HCEC 1CT (cell line): Measurements from ENCODE around the gene CHL1.
"Not testable (repeated sequence)": the region's sequence is repeated elsewhere in the genome, so short reads cannot be mapped to it uniquely, and the experiment has no call there.

Source experiments
- DNase-seq: peaks from one replicate; pipeline ENCODE4 v3.0.0-alpha.2; 2017

Gene CHL1

GRCh38 chr3:339351-339750 lies 142.8 kb downstream of the CHL1 start:
- DNase-seq: no peak

- no peak for DNase-seq
Observed at GRCh38 chr3:341998-342397, 145.4 kb downstream of the CHL1 start.

DNA sequence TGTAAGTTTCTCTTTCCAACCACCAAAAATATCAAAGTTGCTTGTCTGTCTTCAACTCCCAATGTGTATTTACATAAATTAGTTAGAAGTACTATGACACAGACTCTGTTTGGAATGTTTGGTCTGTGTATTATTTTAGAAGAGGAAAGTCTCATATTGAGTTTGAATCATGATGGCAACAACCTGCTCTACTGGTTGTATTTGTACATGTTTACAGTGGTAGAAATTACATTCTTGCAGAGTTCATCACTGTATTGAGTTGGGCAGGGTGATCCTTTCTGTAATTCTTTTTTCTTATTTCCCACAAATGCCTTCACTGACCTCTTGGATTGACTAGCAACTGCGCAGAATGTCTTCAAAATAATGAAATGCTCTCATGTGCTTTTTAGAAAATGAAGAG lies 149.6 kb downstream of the CHL1 start:
- no peak for DNase-seq

DNA sequence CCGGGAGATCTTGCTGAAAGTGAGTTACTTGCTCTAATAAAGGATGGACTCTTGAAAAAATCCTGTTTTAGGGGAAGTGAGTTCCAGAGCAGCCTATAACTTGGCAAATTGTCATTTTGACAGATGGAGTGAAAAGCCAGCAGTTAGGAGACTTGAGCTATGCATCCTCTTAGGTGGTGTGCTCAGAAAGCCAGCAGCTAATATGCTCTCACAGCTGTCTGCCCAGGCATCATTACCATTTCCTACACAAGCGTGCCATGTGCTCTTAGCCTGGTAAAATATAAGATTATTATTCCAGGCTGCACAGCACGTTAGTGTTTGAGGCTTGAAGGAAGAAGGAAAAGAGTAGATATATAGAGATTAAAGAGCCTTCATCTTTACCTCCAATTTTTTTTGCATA lies 151.0 kb downstream of the CHL1 start:
- DNase-seq: no peak

DNA sequence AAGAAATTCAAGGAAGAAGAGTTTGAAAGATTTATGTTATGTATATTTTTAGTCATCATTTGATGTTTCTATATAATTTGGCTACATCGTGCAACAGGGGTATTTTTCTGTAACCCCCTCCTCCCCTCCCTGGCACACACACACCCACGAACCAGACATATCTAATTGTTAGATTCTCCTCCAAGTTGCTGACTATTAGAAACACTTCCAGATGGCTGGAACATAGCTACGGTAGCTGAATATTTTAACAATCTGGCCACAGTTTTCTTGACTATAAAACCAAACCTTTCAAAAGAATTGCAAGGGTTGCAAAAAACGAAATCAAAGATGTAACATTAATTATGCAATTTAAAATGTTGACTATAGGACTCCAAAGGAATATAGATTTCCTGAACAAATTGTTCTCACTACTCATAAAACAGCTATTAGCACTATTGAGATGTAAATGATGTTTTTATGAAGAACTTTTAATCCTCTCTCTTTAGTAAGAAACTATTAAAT lies 154.4 kb downstream of the CHL1 start:
- no peak for DNase-seq

DNA sequence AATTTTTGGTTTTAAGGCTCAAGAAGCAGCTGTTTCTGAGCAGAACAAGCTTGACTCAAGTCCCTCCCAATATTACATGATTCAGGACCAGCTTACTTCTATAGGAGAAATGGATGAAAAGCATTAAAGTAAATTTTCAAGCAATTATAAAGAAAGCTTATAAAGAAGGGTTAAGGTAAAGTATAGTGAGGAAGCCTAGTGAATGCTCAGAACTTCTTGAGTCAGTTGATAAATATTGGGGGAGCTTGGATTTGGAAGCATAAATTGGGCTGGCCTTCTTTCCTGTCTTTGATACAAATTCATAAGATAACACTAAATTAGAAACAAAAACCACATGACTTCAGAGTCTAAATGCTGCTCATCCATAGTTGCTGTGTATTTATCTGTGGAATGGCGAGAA lies 156.0 kb downstream of the CHL1 start:
- DNase-seq: no peak

GRCh38 chr3:353191-353739 lies 156.7 kb downstream of the CHL1 start:
- DNase-seq: no peak

- peak; percentile 38 for DNase-seq
Observed at GRCh38 chr3:354432-354831, 157.9 kb downstream of the CHL1 start.

GRCh38 chr3:355622-356021 lies 159.1 kb downstream of the CHL1 start:
- peak; percentile 64 for DNase-seq

- no peak for DNase-seq
Observed at GRCh38 chr3:356952-357351, 160.4 kb downstream of the CHL1 start.

GRCh38 chr3:359672-360071 lies 163.1 kb downstream of the CHL1 start:
- no peak for DNase-seq

DNA sequence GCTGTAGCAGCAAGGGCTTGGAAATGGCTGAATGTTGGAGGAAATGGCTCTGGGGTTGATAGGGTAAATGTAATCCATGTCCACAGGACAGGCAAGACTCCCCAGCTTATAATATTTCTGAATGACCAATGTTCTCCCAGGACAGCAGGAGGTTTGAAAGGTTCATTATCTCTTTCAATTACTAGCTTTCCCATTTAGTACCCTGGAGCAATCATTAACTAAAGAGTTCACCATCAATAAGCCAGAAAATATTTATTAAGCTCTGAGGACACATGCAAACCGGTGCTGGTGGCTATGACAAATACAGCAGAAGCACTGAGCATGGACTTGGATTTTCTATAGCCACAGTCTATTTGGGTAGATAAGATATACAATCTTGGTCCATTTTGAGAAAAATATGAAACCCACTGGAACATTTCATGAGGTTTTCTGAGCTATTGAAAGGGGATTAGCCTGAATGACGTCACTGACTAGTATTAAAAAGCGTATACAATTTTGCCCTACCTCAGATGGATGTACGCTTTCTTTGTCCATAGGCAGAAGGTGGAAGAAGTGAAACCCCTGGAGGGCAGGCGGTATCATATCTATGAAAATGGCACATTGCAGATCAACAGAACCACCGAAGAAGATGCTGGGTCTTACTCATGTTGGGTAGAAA lies 166.2 kb downstream of the CHL1 start:
- no peak for DNase-seq

- DNase-seq: no peak
Observed at GRCh38 chr3:364287-364686, 167.7 kb downstream of the CHL1 start.

GRCh38 chr3:365268-365667 lies 168.7 kb downstream of the CHL1 start:
- no peak for DNase-seq

DNA sequence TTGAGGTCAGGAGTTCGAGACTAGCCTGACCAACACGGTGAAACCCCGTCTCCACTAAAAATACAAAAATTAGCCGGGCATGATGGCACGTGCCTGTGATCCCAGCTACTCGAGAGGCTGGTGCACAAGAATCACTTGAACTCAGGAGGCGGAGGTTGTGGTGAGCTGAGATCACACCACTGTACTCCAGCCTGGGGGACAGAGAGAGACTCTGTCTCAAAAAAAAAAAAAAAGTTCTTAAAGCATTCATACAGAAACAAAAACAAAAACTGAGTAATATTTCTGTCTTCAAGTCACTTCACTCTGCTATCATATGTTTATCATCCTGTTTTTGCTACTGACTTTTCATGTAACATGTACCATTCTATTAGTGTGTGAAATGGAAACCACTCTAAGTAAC lies 169.7 kb downstream of the CHL1 start:
- not testable (repeated sequence) for DNase-seq

- no peak for DNase-seq
Observed at GRCh38 chr3:373193-373779, 176.7 kb downstream of the CHL1 start.

GRCh38 chr3:374459-374858 lies 177.9 kb downstream of the CHL1 start:
- no peak for DNase-seq

DNA sequence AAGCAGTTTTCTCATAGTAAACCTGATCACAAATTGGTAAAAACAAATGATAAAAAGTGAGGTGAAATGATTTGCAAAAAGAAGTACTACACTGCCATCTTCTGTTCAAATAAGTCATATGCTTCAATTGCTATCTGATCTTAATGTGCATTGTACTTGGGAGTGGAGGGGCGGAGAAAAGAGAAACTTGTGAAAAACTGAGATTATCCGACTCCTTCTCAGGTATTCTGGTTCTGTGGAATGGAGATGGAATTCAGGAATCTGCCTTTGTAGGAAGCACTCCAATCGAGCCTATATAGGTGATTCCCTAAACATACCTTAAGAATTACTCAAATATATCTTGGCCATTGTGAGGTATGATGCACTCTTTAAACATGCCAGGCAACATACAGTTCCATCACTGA lies 180.6 kb downstream of the CHL1 start:
- DNase-seq: peak; percentile 54

DNA sequence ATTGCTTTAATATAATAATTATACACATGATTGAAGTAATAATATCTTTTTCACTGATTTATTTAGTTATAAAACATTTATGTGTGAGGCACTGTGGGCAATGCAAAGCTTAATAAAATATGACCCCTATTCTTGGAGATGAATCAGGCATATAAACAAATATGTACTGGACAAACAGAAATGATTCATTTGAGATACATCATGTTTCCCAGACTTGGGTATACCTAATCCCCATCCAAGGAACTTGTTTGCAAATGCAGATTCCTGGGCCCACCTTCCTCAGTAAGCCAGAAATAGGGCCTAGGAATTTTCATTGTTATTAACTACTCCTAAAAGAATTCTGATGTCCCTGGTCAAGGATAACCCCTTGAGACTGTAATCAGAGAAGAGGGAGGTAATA lies 184.2 kb downstream of the CHL1 start:
- no peak for DNase-seq

DNA sequence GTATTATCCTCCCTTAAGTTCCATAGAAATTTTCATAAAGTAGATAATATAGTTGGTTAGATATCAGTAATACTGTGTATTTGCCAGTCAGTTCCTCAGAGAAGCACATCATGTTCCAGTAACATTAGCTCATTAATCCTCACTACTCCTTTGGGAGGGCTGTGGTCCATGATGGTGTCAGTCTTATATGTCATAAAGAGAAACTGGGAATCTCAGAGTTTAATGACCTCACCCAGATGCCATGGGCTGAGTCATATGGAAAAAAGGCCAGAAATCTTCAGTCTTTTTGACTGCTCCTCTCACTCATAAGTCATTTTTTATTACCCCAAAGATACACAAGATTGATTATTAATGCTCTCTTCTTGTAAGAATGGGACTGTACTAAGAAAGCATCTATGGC lies 188.6 kb downstream of the CHL1 start:
- DNase-seq: peak; percentile 29

- no peak for DNase-seq
Observed at GRCh38 chr3:394775-395174, 198.2 kb downstream of the CHL1 start.

- DNase-seq: no peak
Observed at GRCh38 chr3:396293-396692, 199.7 kb downstream of the CHL1 start.

- DNase-seq: no peak
Observed at GRCh38 chr3:399647-400046, 203.1 kb downstream of the CHL1 start.

GRCh38 chr3:403826-404225 lies 207.3 kb downstream of the CHL1 start:
- DNase-seq: no peak

GRCh38 chr3:409011-409410 lies 212.4 kb downstream of the CHL1 start:
- no peak for DNase-seq
